Nephron (organoid): ENCODE results near the gene KRTAP22-2.

Experiments
- H3K27ac Mint-ChIP-seq, 3 experiments: 2 replicates each; pipeline ENCODE4 v1.8.0; 2020; ENCODE audit warnings: mixed read lengths in 3 of 3, mild to moderate bottlenecking in 2 of 3, moderate library complexity in 1 of 3
- H3K27me3 Mint-ChIP-seq: 2 replicates; pipeline ENCODE4 v1.8.0; 2021; ENCODE audit warnings: low read depth, mild to moderate bottlenecking, moderate library complexity, mixed read lengths
- H3K36me3 Mint-ChIP-seq: 2 replicates; pipeline ENCODE4 v1.8.0; 2020; ENCODE audit warnings: low read depth, mixed read lengths
- H3K4me1 Mint-ChIP-seq: 2 replicates; pipeline ENCODE4 v1.8.0; 2020; ENCODE audit warnings: mixed read lengths
- H3K4me3 Mint-ChIP-seq, 3 experiments: 2 replicates each; pipeline ENCODE4 v1.8.0; 2020; ENCODE audit warnings: mild to moderate bottlenecking in 3 of 3, mixed read lengths in 3 of 3, moderate library complexity in 2 of 3
- H3K9me3 Mint-ChIP-seq: 2 replicates; pipeline ENCODE4 v1.8.0; 2020; ENCODE audit warnings: mixed read lengths
- CTCF ChIP-seq, 3 experiments: fragments of 200-600 bp; sonication (generic); IDR thresholded peaks; one replicate each; pipeline ENCODE4 v1.5.0; 2021; ENCODE audit warnings: antibody characterized with exemption in 3 of 3; ENCODE audit not compliant: unreplicated experiment in 3 of 3

Gene KRTAP22-2

DNA sequence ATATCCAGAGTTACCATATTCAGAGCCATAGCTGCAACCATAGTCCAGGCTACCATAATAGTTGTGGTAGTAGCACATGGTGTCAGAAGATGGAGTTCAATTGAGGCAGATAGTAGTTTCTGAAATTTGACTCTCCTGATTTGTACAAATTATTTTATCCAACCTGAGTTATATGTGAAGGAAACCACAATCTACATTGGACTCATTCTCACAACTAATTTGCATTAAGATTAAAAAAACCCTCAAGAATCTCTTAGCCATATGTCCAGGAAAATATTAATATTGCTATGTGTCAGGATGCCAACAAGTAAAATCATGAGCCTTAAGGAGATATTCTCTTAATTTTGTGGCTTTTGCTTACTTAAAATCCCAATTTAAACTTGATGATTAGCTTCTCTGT, at the start of gene KRTAP22-2:
Gene KRTAP22-2, minus strand, starts transcription at position 101 of the 400 bp plus-strand sequence.
- H3K27me3 Mint-ChIP-seq = no peaks in the 10 kb centered on the region
- H3K27ac Mint-ChIP-seq = no peak within 1 kb of the TSS
- TF ChIP-seq CTCF (IDR thresholded peaks at IDR 0.05; ENCODE audit: unreplicated experiment in 3 of 3) = no peak
- H3K36me3 Mint-ChIP-seq = no peaks in the 10 kb centered on the region
- H3K9me3 Mint-ChIP-seq = no peaks in the 10 kb centered on the region
- no peak within 1 kb of the TSS for H3K4me3 Mint-ChIP-seq
- H3K4me1 Mint-ChIP-seq = no peaks in the 10 kb centered on the region

DNA sequence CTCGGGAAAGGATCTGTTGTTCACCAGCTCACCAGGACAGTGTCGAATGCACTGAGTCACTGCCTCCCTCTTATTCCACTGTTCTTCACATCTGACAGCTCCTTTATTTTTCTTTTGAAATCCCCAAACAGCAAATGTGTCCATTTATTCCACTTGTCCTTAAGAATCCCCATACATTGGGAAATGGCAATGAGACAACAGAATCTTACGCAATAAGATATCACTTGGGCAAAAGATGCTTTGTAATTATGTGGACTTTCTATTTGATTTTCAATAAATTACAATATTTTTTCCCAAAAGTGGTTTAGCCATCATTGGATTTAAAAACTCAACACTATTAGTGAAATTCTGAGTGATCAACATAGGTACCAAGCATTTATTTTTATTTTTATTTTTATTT, 48.5 kb upstream of the KRTAP22-2 start:
- H3K27ac Mint-ChIP-seq = no peak overlapping the region
- H3K4me1 Mint-ChIP-seq = no peaks in the 10 kb centered on the region
- no peaks in the 10 kb centered on the region for H3K36me3 Mint-ChIP-seq
- H3K27me3 Mint-ChIP-seq = no peaks in the 10 kb centered on the region
- H3K9me3 Mint-ChIP-seq = no peaks in the 10 kb centered on the region
- no peak overlapping the region for H3K4me3 Mint-ChIP-seq
- no peak for TF ChIP-seq CTCF (IDR thresholded peaks at IDR 0.05; ENCODE audit: unreplicated experiment in 3 of 3)

DNA sequence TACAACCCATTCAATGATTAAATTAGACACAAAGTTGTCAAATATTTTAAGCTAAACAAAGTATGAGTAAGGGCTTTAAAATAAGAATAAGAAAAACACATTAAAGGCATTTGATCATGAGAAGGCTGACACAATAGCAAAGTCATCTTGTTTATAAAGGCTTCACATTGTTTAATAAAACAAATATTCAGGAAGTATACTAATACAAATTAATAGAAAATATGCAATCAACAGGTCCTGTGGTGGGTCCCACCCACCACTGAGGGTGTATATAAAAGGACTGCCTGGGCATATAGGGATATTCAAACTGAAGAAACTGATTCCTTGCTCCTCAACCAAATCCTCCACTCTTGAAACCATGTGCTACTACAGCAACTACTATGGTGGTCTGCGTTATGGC, 44.7 kb upstream of the KRTAP22-2 start, which contains the start of gene KRTAP20-2:
Gene KRTAP20-2, plus strand, starts transcription at position 301 of the 400 bp plus-strand sequence. Its CDS starts 58 bp downstream, at position 359.
- Mint-ChIP-seq H3K4me3 (no peak within 1 kb of the TSS), H3K27ac (no peak within 1 kb of the TSS), H3K27me3 (no peaks in the 10 kb centered on the region), H3K36me3 (no peaks in the 10 kb centered on the region), H3K4me1 (no peaks in the 10 kb centered on the region), H3K9me3 (no peaks in the 10 kb centered on the region)
- TF ChIP-seq CTCF (IDR thresholded peaks at IDR 0.05; ENCODE audit: unreplicated experiment in 3 of 3) = no peak

DNA sequence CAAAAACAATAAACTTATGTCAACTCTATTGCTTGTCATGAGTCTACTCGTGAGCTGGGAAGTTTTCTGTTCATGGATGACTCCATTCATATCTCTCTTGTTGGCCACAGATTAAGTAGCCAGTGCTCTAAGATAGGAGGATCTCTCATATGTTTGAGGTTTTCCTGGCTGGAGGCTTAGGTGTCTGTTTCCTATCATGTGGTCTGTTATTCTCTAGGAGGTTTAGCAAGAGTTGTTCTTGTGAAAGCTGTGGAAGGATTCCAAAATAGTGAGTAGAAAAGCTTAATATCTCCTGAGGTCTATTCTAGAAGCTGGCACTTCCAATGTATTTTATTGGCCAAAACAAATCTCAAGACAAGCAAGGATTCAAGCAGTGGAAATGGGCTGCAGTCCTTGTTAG, 39.0 kb upstream of the KRTAP22-2 start:
- H3K27ac Mint-ChIP-seq = no peak overlapping the region
- H3K4me1 Mint-ChIP-seq = no peaks in the 10 kb centered on the region
- H3K27me3 Mint-ChIP-seq = no peaks in the 10 kb centered on the region
- H3K4me3 Mint-ChIP-seq = no peak overlapping the region
- no peaks in the 10 kb centered on the region for H3K36me3 Mint-ChIP-seq
- no peak for TF ChIP-seq CTCF (IDR thresholded peaks at IDR 0.05; ENCODE audit: unreplicated experiment in 3 of 3)
- peaks cover 2% of the 10 kb centered on the region for H3K9me3 Mint-ChIP-seq

DNA sequence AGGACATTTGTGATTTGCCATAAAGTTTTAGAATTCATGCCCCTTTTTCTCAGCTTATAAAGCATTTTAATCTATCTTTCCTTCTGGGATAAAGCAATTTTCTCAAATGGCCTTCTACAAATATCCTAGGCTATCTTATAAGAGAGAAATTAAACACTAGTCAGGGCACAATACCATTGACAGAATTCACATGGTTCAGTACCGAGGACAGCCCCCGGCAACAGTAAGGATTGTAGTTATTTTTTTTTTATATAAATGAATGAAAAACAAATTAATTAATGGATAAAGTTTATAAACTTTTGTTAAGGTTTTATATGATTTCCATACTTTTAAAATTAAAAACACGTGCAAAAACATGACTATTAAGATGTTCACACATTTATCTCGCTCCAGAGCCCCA, 37.9 kb upstream of the KRTAP22-2 start:
- Mint-ChIP-seq H3K27me3 (no peaks in the 10 kb centered on the region), H3K27ac (no peak overlapping the region), H3K4me1 (no peaks in the 10 kb centered on the region), H3K9me3 (peaks cover 2% of the 10 kb centered on the region), H3K36me3 (no peaks in the 10 kb centered on the region), H3K4me3 (no peak overlapping the region)
- TF ChIP-seq CTCF (IDR thresholded peaks at IDR 0.05; ENCODE audit: unreplicated experiment in 3 of 3) = no peak

GRCh38 chr21:30625449-30626165, 35.4 kb upstream of the KRTAP22-2 start:
- Mint-ChIP-seq H3K36me3 (no peaks in the 10 kb centered on the region), H3K27me3 (no peaks in the 10 kb centered on the region), H3K4me1 (no peaks in the 10 kb centered on the region), H3K27ac (no peak overlapping the region), H3K9me3 (peaks cover 2% of the 10 kb centered on the region), H3K4me3 (no peak overlapping the region)
- no peak for TF ChIP-seq CTCF (IDR thresholded peaks at IDR 0.05; ENCODE audit: unreplicated experiment in 3 of 3)
